Measurements from ENCODE around the gene ZFR2. TPM values are rescaled to one million over a fixed set of nuclear protein-coding genes. Genes with fewer than 3 reads are reported as not detected.

Gene ZFR2
- total RNA-seq, 1 donor from 2014 or later = not detected

- no peak overlapping the region for H3K4me3 ChIP-seq (ENCODE audit: low read depth, low read length)
- TF ChIP-seq CTCF (conservative IDR thresholded peaks at IDR 0.05; ENCODE audit: low read depth, low read length) = no peak
Observed at GRCh38 chr19:3873151-3873550, 4.3 kb upstream of the ZFR2 start.

GRCh38 chr19:3867971-3868769, 668 bp downstream of the ZFR2 start:
- TF ChIP-seq CTCF (conservative IDR thresholded peaks at IDR 0.05; ENCODE audit: low read depth, low read length) = no peak
- H3K4me3 ChIP-seq (ENCODE audit: low read depth, low read length) = no peak overlapping the region
- DNase-seq (ENCODE audit: low read depth) = no peak

More at GRCh38 chr19:3873151-3873550, 4.3 kb upstream of the ZFR2 start:
- no peak for DNase-seq (ENCODE audit: low read depth)

GRCh38 chr19:3866910-3867638, 1.8 kb downstream of the ZFR2 start:
- TF ChIP-seq CTCF (conservative IDR thresholded peaks at IDR 0.05; ENCODE audit: low read depth, low read length) = no peak
- DNase-seq (ENCODE audit: low read depth) = no peak
- no peak overlapping the region for H3K4me3 ChIP-seq (ENCODE audit: low read depth, low read length)

- TF ChIP-seq CTCF (conservative IDR thresholded peaks at IDR 0.05; ENCODE audit: low read depth, low read length) = no peak
- H3K4me3 ChIP-seq (ENCODE audit: low read depth, low read length) = no peak overlapping the region
- no peak for DNase-seq (ENCODE audit: low read depth)
Observed at GRCh38 chr19:3863648-3864047, 5.2 kb downstream of the ZFR2 start.

- TF ChIP-seq CTCF (conservative IDR thresholded peaks at IDR 0.05; ENCODE audit: low read depth, low read length) = no peak
- no peak for DNase-seq (ENCODE audit: low read depth)
Observed at GRCh38 chr19:3862826-3863500, 5.9 kb downstream of the ZFR2 start.

GRCh38 chr19:3860499-3860898, 8.3 kb downstream of the ZFR2 start:
- DNase-seq (ENCODE audit: low read depth) = no peak
- H3K4me3 ChIP-seq (ENCODE audit: low read depth, low read length) = no peak overlapping the region
- TF ChIP-seq CTCF (conservative IDR thresholded peaks at IDR 0.05; ENCODE audit: low read depth, low read length) = no peak

More at GRCh38 chr19:3862826-3863500, 5.9 kb downstream of the ZFR2 start:
- no peak overlapping the region for H3K4me3 ChIP-seq (ENCODE audit: low read depth, low read length)
